GM19351 (cell line): ENCODE measurements around the gene EPO.

Experiments used
- ATAC-seq: cut with Tn5 transposase; IDR thresholded peaks from one replicate; pipeline ENCODE4 v1.9.1; 2021; ENCODE audit warnings: mild to moderate bottlenecking, moderate library complexity; ENCODE audit not compliant: unreplicated experiment

Gene EPO

GRCh38 chr7:100682991-100683658 is 37.1 kb upstream of the EPO start:
- no peak for ATAC-seq

- no peak for ATAC-seq
These were observed 36.4 kb upstream of the EPO start for GRCh38 chr7:100683659-100684533.

- ATAC-seq = no peak
These were observed 35.7 kb upstream of the EPO start for GRCh38 chr7:100684534-100685042.

- ATAC-seq = no peak
These were observed 35.1 kb upstream of the EPO start for GRCh38 chr7:100685049-100685605.

GRCh38 chr7:100685631-100686145 is 34.6 kb upstream of the EPO start:
- ATAC-seq = no peak

GRCh38 chr7:100686201-100686821 is 34.0 kb upstream of the EPO start:
- ATAC-seq = no peak

GRCh38 chr7:100686822-100687211 is 33.5 kb upstream of the EPO start:
- no peak for ATAC-seq

- ATAC-seq = no peak
These were observed 33.0 kb upstream of the EPO start for GRCh38 chr7:100687261-100687660.

- ATAC-seq = no peak
These were observed 32.4 kb upstream of the EPO start for GRCh38 chr7:100687751-100688300.

GRCh38 chr7:100688326-100688860 is 31.9 kb upstream of the EPO start:
- no peak for ATAC-seq

- ATAC-seq = no peak
These were observed 30.8 kb upstream of the EPO start for GRCh38 chr7:100689230-100690135.

- ATAC-seq = no peak
These were observed 28.3 kb upstream of the EPO start for GRCh38 chr7:100691676-100692577.

DNA sequence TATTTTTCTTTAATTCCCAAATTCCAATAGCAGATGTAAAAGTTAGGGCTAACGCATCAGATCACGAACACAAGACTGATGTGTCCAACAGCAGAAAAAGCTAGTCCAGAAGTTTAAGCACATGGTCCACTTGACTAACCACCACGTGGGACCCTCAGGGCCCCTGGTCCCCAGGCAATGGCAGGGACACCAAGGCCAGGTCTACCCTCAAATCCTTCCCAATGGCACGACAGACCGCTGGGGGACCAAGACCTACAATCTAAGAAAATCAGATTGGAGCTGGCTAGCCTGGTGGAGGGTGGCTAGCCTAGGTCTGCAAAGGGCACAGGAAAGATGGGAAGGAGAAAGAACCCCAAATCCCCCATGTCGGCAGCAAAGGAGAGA is 27.7 kb upstream of the EPO start:
- ATAC-seq = no peak

- ATAC-seq = peak; percentile 21
These were observed 26.8 kb upstream of the EPO start for GRCh38 chr7:100693312-100694097.

GRCh38 chr7:100694098-100694745 is 26.0 kb upstream of the EPO start, which contains the start of gene GIGYF1:
TSS of gene GIGYF1 (minus strand) at chr7:100694250. CDS start at chr7:100688238, 6,012 bp downstream.
- ATAC-seq = peak; percentile 36

GRCh38 chr7:100696123-100696521 is 24.1 kb upstream of the EPO start:
- no peak for ATAC-seq

- ATAC-seq = no peak
These were observed 21.2 kb upstream of the EPO start for GRCh38 chr7:100699018-100699417.
